Hematopoietic multipotent progenitor cell treated with erythropoietin and hydrocortisone succinate and interleukin-3 and kit ligand, for 17 days (in vitro differentiated cells): ENCODE data around the gene IL4I1.

Experiments
- DNase-seq: peaks from one replicate; pipeline ENCODE4 v3.0.0-alpha.2; 2015; ENCODE audit warnings: low spot score

IL4I1 gene

DNA sequence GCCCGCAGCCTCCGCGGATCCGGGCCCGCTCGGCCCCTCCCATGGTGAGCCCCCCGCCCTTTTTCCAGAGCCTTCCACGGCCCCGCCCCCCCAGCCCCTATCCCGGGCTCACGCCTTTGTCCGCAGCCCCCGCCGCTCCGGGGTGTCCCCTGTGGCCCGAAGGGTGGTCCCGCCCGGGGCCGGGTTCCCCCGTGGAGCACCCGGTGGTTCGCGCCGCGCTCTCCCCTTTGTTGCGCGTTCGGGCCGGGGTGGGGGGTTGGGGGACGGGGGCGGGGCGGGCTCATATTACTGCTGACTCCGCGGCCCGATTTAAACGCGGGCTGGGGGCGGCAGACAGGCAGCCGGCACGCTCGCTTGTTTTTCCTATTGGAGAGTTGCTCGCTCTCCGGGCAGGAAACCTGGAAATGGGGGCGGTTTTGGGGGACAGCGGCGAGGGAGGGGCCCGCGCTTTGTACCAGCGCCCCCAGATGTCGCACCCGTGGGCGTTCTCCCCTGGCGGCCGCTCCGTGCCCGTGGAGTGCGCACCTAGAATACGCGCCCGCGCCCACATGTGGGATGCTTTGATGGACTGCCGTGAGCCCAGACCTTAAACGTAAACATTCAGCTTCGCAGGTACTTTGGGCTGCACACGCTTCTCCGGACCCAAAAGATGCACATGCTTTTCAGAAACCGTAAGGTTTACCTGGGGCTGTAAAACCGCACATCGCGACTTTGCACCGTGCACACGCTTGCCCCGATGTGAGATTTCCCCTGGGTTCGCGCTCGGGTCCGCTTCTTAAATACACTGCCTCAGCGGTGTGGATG, 45.0 kb downstream of the IL4I1 start:
- DNase-seq: peak; percentile 38

DNA sequence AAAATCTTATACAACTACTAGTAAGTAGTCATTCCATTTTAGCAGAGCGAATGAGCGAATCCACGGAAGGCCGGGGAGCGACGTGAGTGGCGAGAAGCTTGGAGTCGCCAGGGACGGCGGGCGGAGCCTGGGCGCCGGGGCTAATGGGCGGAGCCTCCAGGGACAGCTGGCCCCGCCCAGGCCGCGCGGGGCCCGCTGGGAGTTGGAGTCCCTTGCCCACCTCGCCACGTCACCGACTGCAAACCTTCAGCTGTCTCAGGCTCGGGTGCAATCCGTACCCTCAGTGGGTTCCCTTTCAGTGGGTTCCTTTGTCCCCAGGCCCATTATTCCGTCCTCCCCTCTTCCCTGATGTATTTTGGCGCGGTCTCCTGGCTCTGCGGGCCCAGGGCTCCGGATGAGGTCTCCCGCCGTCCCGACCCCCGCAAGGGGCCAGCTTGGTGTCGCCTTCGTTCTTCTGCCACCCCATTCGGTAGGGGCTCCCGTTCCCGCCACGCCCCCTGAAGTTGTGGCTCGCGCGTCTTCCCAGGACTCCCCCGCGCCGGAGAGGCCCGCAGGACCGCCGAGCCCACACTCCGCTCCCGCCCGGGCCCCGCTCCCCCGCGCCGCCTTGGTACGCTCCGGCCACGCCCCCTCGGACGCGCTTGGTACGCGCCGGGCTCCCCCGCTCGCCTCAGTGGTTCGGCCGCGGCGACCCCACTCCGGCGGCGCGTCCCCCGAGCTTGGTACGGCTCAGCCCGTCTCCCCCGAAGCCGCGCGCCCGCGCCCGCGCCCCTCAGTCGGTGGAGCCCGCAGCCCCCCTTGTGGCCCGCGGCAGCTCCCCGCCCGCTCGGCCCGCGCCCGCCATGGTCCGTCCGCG, 46.0 kb downstream of the IL4I1 start, which contains the start of gene PTOV1:
TSS of gene PTOV1 (plus strand) at position 673 of the 856 bp plus-strand sequence.
- peak; percentile 96 for DNase-seq

DNA sequence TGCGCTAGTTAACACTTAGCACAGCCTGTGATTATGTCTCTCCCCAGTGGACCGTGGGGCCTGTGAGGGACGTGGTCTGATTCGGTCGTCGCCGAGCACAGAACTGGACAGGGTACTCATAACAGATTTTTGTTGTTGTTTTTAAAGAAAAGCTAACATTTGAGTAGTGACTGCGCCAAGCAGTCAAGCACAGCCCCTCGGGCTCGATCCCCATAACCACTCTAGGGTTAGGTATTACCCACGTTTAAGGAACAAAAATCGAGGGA, 46.5 kb downstream of the IL4I1 start:
- no peak for DNase-seq

DNA sequence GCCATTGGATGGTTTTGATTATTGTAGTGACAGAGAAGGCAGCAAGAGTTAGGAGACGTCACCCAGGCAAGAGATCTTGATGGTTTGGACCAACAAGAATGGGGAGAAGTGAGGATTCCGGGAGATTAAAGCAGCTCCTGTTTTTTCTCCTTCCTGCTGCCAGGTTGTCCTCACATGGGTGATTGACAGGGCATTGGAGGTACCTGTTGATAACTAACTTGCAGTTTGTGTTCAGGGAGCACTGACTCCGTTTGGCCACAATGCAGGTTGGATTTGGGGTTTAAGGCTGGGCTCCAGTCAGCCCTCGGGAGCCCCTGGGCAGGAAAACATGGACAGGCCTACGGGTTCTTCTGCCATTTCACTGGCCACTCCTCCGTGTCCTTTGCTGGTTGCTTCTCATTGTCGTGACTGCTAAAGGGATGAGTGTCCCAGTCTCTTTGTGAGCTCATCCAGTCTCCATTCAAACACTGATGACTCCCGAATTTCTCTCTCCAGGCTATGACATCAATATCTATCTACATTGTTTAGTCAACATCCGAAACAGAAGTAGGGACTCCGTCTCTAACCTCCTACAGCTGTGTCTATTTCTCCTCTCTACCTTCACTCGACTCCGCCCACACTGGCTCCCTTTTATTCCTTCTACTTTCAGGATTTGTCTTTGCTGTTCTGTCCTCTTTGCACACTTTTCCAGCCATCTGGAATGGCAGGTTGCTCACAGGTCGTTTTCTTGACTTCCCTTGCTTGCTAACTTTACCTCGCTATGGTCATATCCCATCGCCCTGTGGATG, 47.1 kb downstream of the IL4I1 start:
- DNase-seq: peak; percentile 24

DNA sequence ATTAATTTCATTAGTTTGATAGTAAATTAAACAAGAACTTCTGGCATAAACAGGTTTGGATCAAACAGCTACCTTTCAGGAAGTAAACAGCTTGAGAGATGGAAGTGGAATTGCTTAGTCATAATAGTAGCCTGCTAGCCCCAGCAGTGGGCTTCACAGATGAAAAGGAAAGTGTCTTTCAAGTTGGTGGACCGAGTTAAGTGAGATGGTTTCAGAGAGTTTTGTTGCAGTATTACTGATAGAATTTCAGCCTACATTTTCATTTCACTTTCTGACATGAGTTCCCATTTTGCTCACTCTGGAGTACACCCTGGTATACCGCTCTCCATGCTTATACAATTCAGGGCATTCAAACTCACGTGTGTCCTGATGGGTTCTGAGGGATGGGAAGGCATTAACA, 47.7 kb downstream of the IL4I1 start:
- peak; percentile 23 for DNase-seq

DNA sequence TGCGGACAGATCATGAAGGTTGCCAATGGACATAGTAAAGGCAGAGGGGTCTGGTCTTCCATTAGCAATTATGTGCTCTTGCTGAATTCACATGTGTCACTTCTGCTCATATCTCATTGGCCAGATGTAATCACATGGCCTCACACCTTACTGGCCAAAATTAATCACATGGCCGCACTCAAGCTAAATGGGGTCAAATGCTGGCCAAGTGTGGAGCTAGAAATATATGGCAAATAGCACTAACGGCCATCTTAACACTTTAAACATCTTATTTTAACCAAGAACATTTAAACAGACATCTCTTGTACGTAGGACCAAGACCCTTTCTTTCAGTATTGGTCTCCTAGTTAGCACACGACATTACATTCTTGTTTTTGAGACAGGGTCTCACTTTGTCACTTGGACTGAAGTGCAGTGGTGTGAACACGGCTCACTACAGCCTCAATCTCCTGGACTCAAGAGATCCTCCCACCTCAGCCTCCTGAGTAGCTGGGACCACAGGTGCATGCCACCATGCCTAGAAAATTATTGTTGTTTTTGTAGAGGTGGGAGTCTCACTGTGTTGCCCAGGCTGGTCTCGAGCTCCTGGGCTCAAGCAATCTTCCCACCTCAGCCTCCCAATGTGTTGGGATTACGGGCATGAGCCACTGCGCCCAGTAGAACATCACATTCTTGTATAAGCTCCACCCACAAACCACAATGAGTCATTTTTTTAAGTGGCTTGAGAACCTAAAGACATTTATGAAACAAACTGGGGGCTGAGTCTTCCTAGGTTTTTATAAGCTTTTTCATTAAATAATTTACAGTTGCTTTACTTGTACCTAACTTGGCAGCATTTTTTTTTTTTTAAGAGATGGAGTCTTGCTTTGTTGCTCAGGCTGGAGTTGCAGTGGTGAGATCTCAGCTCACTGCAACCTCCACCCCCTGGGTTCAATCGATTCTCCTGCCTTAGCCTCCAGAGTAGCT, 48.7 kb downstream of the IL4I1 start:
- DNase-seq: peak; percentile 32

DNA sequence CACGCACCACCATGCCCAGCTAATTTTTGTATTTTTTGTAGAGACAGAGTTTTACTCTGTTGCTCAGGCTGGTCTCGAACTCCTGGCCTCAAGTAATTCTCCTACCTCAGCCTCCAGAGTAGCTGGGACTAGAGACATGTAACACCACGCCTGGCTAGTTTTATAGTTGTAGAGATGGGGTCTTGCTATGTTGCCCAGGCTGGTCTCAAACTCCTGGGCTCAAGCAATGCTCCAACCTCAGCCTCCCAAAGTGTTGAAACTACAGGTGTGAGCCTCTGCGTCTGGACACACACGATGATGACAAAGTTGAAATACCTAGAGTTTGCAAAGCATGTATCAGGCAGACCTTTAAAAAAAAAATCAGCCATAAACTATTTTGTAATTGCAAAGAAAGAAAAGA, 50.3 kb downstream of the IL4I1 start:
- DNase-seq: no peak

DNA sequence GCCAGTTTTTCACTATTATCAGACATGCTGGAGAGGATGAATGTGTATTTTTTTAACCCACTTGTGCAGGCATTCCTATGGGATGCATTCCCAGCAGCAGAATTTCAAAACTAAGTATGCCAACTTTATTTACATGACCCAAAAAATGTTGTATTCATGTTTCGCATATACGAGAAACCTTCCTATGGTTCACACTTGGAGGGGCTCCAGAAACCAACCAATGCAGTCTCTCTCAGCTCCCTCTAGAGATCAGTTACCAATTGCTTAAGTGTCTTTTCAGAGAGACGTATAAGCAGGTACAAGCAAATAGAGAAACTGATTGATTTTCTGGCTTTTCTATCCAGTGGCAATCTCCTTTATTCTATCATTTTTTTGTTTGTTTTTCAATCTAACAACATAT, 51.3 kb downstream of the IL4I1 start:
- DNase-seq: no peak

DNA sequence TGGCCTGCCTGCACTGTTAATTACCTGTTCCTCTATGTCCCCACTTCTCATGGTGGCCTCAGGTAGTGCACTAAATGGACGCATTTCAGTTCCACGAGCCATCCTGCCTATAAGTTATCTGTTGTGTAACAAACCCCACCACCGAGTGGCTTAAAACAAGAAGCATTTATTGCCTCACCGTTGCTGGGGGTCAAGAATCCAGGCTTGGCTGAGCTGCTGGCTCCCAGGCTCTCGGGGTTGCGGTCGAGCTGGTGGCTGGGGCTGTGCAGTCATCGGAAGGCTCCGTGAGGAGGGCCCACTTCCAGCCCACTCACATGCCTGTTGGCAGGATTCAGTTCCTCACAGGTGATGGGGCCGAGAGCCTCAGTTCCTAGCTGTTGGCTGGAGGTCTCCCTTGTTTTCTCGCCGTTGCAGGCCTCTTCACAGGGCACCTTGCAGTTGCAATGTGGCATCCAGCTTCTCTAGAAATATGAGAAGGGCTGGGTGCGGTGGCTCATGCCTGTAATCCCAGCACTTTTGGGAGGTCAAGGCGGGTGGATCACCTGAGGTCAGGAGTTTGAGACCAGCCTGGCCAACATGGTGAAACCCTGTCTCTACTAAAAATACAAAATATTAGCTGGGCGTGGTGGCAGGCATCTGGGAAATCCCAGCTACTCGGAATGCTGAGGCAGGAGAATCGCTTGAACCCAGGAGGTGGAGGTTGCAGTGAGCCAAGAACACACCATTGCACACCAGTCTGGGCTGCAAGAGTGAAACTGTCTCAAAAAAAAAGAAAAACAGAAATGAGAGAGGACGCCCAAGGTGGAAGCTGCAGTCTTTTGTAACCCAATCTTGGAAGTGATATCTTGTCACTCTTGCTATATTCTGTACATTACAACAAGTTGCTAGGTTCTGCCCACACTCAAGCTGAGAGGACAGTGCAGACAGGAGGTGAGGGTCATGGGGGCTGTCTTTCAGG, 52.3 kb downstream of the IL4I1 start:
- DNase-seq: no peak

DNA sequence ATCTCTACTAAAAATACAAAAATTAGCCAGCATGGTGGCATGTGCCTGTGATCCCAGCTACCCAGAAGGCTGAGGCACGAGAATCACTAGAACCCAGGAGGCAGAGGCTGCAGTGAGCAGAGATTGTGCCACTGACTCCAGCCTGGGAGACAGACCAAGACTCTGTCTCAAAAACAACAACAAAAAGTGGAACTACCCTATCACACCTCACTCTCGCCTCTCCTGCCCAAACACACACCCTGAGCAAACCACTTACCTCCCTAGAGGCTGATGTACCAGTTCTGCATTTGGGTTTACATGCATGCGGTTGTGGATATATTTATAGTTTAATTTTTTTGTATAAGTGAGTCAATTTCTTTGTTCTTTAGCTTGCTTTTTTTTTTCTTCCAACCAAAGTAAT, 53.4 kb downstream of the IL4I1 start:
- DNase-seq: no peak

DNA sequence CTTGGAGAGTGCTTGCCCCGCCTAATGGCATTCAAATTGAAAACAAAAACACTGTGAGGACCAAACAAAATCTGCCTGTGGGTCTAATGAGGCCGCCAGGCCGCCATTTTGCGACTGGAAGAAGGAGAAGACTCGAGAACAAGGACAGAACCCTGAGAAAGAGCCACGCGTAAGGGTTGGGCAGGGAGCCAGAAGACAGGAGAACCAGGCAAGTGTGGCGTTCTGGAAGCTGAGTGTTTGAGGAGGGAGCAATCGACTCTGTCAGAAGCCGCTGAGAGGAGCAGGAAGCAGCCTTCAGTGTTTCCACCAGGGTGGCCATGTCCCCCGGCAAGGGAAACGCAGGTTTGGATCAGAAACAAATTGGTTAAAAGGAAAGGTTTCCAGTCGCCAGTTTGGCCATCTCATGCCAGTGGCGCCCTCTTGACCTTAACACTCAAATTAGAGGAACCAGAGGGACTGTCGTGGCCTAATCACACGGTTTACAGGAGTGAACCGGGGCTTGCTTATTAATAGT, 55.9 kb downstream of the IL4I1 start:
- DNase-seq: no peak

DNA sequence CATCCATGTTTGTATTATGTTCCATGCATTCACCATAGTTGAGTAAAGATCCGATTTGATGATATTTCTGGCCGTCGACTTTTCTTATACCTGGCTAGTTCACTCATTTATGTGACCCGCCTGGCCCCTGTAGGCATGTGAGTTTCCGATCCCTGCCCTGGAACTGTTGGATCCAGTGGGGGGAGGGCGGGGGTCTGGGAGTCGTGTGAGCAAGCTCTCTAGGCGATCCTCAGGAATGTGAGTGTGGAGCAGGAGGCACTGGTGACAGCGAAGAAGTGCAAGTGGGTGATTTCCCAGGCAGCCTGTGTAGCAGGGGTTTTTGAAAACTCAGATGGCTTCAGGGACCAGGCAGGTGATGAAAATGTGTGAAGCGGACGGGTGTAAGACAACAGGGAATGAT, 56.4 kb downstream of the IL4I1 start:
- DNase-seq: no peak

DNA sequence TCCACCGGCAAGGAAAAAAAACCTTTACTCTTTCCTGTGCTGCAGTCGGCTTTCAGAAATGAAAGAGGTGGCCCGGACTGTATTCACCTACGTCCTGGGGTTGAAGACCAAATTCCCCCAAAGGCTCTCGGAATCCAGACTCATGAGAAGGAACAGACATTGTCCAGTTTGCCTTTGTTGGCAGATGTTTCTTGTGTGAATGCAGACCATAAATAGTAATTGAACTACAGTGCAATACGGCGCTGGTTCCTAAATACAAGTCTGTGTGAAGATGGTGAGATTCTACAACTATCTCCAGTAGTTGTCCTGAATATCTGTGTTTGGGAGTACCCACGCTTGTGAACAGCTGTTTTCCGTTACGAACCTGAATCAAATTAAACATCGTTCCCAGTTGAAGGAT, 57.0 kb downstream of the IL4I1 start:
- DNase-seq: no peak
